Esophagus squamous epithelium (tissue), 5 donors: Measurements from ENCODE around the gene SCYL3. TPM values are rescaled to one million over a fixed set of nuclear protein-coding genes. Genes with fewer than 3 reads are reported as not detected.
"Not testable (repeated sequence)": the region's sequence is repeated elsewhere in the genome, so short reads cannot be mapped to it uniquely, and the experiment has no call there.

Experiments
- DNase-seq: peaks from one replicate; lab custom pipeline; 2025; lab: John Stamatoyannopoulos, UW
- H3K27ac ChIP-seq, 4 donors: fragments of 200-600 bp; sonication (generic); one replicate each; pipeline ENCODE4 v1.5.1; 2016 to 2019; ENCODE audit warnings: mild to moderate bottlenecking in 1 of 4
- H3K27me3 ChIP-seq, 4 donors: fragments of 200-600 bp; sonication (generic); 1 replicate in 3 of 4; 2 replicates in 1 of 4; pipeline versions ENCODE4 v1.5.1 to v1.6.0; 2017 to 2021; ENCODE audit warnings: antibody characterized with exemption in 1 of 4
- H3K36me3 ChIP-seq, 3 donors: fragments of 200-600 bp; sonication (generic); one replicate each; pipeline ENCODE4 v1.5.1; 2016 to 2019
- H3K4me1 ChIP-seq, 3 donors: fragments of 200-600 bp; sonication (generic); one replicate each; pipeline ENCODE4 v1.5.1; 2017 to 2019
- H3K4me3 ChIP-seq, 4 donors: fragments of 200-600 bp; sonication (generic); 1 replicate in 3 of 4; 2 replicates in 1 of 4; pipeline ENCODE4 v1.5.1; 2016 to 2019; ENCODE audit warnings: mild to moderate bottlenecking in 2 of 4, moderate library complexity in 1 of 4
- H3K9me3 ChIP-seq, 3 donors: fragments of 200-600 bp; sonication (generic); one replicate each; pipeline ENCODE4 v1.5.1; 2016 to 2019
- POLR2A ChIP-seq, 4 donors: fragments of 450-650 bp; IDR thresholded peaks; one replicate each; pipeline ENCODE4 v1.6.1; 2017; ENCODE audit warnings: antibody characterized with exemption in 4 of 4, mild to moderate bottlenecking in 4 of 4, moderate library complexity in 3 of 4
- WGBS, 2 donors: methylation state at CpG; one replicate each; pipeline ENCODE4 v1.1.5; 2018; 5-methylcytosine and 5-hydroxymethylcytosine counted together
- intact Hi-C: fragments of 100-400 bp; cut with DNase I; formaldehyde crosslinking; loops from one replicate; pipeline ENCODE4 v1.15.0; 2022
- total RNA-seq, 4 donors: library from RNA; depleted of rRNA; stranded (reverse); fragments of >200 nt; gene quantifications; one replicate each; pipeline ENCODE4 v1.1.0, GENCODE V29; 2016
- TF ChIP-seq, protein P1 (sequence below), 6 experiments: fragments of 450-650 bp in 4 of 6; fragments of 200-600 bp in 2 of 6; sonication (generic) in 2 of 6; IDR thresholded peaks; one replicate each; pipeline ENCODE4 v1.5.1; 2016 to 2019; ENCODE audit warnings: antibody characterized with exemption in 6 of 6, mild to moderate bottlenecking in 4 of 6, moderate library complexity in 4 of 6
- donor health status: DM: yes; HTN: yes; CAD: no.

SCYL3 gene
- total RNA-seq, 4 donors from 2014 or later = 4.8 to 10.1 (median 9.2) TPM

DNA sequence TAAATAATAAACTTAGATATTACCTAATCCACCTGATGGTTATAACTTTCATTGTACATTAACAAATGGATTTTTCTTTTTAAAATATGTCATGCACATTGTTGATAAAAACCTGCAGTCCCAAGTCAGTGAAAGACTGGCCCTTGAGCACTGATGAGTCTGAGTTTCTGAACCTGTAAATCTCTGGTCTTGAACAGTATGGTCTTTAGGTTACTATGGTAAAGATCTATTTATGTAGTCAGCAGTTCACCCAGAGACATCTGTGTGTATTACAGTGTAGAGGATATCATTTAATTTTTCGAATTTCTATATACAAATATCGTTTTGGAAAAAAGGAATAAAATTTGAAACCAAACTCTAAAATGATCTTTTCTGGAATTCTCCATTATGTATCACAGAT is 30.4 kb upstream of the SCYL3 start:
- 96 to 100% methylated on average over 2 of the region's 2 CpGs for WGBS, 2 donors
- TF ChIP-seq, protein P1, sequence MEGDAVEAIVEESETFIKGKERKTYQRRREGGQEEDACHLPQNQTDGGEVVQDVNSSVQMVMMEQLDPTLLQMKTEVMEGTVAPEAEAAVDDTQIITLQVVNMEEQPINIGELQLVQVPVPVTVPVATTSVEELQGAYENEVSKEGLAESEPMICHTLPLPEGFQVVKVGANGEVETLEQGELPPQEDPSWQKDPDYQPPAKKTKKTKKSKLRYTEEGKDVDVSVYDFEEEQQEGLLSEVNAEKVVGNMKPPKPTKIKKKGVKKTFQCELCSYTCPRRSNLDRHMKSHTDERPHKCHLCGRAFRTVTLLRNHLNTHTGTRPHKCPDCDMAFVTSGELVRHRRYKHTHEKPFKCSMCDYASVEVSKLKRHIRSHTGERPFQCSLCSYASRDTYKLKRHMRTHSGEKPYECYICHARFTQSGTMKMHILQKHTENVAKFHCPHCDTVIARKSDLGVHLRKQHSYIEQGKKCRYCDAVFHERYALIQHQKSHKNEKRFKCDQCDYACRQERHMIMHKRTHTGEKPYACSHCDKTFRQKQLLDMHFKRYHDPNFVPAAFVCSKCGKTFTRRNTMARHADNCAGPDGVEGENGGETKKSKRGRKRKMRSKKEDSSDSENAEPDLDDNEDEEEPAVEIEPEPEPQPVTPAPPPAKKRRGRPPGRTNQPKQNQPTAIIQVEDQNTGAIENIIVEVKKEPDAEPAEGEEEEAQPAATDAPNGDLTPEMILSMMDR (IDR thresholded peaks at IDR 0.05) = no peak
- no peak for TF ChIP-seq POLR2A (IDR thresholded peaks at IDR 0.05)
- Histone ChIP-seq H3K4me3 (no peak overlapping the region), H3K27ac (no peak overlapping the region), H3K9me3 (no peaks in the 10 kb centered on the region), H3K4me1 (no peaks in the 10 kb centered on the region), H3K27me3 (no peaks in the 10 kb centered on the region), H3K36me3 (peaks cover 0 to 16% (median 0%) of the 10 kb centered on the region in 3 donors)
- no peak for DNase-seq
- intact Hi-C loops = no loop called here

DNA sequence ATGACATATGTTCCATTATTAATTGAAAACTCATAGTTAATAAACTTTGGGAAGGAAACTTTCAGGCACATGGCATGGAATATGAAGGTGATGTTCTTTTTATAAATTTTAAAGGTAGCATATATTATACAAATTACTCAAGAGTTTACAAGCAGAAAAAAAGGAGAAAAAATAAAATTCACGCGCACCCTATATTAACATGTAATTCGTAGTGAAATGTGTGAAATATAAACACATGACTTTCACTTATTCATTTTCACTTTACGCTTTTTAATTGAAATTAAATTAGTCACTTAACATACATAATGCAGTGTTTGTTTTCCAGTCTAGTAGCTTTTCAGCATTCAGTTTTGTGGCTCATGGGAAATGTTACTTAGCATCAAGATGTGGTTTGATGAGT is 27.4 kb upstream of the SCYL3 start:
- Histone ChIP-seq H3K4me3 (no peak overlapping the region), H3K9me3 (no peaks in the 10 kb centered on the region), H3K36me3 (peaks cover 0 to 25% (median 0%) of the 10 kb centered on the region in 3 donors), H3K27ac (no peak overlapping the region), H3K27me3 (no peaks in the 10 kb centered on the region), H3K4me1 (no peaks in the 10 kb centered on the region)
- TF ChIP-seq, protein P1 (IDR thresholded peaks at IDR 0.05) = no peak
- no peak for TF ChIP-seq POLR2A (IDR thresholded peaks at IDR 0.05)
- intact Hi-C loops = no loop called here
- WGBS, 2 donors = 88 to 94% methylated on average over 4 of the region's 4 CpGs
- DNase-seq = no peak

GRCh38 chr1:169918927-169919326 is 25.2 kb upstream of the SCYL3 start:
- DNase-seq = no peak
- H3K9me3 ChIP-seq = no peaks in the 10 kb centered on the region
- no peak overlapping the region for H3K4me3 ChIP-seq
- no peaks in the 10 kb centered on the region for H3K27me3 ChIP-seq
- H3K4me1 ChIP-seq = peaks cover 0 to 8% (median 3%) of the 10 kb centered on the region in 3 donors
- WGBS, 2 donors = 82% methylated on average over 1 of the region's 1 CpG
- H3K36me3 ChIP-seq = peaks cover 0 to 19% (median 0%) of the 10 kb centered on the region in 3 donors
- no peak overlapping the region for H3K27ac ChIP-seq
- no peak for TF ChIP-seq POLR2A (IDR thresholded peaks at IDR 0.05)
- TF ChIP-seq, protein P1 (IDR thresholded peaks at IDR 0.05) = no peak
- intact Hi-C loops = no loop called here

DNA sequence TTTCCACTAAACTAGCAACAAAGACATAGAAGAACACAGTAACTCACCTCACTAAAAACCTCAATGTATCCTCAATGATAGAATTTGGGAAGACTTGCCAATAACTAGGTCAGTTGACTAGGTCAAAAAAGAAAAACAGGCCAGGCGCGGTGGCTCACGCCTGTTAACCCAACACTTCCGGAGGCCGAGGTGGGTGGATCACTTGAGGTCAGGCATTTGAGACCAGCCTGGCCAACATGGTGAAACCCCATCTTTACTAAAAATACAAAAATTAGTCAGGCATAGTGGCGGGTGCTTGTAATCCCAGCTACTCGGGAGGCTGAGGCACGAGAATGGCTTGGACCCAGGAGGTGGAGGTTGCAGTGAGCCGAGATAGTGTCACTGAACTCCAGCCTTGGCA is 24.5 kb upstream of the SCYL3 start:
- H3K27me3 ChIP-seq, DNase-seq, H3K4me1 ChIP-seq, H3K27ac ChIP-seq, H3K4me3 ChIP-seq, H3K9me3 ChIP-seq, intact Hi-C loops: not testable (repeated sequence)
- peaks cover 0 to 19% (median 0%) of the 10 kb centered on the region in 3 donors for H3K36me3 ChIP-seq
- WGBS, 2 donors = 90 to 97% methylated on average over 9 of the region's 9 CpGs

DNA sequence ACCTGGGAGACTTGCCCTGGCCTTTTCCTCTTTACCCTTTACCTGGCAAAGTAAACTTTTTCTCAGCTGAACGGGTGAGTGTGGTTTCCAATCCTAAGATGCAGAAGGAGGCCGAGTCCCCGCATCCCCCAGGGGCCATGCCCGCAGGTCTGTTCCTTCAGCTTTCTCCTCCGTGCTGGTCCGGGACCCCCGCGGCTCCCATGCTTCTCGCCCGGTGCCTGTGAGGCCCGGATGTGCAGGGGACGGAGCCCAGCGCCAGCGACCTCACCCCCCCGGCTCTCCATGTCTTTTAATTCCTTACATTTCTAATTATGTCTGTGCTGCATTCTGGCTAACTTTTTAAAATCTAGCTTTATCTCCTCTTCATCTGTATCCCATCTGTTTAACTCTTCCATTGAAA is 21.5 kb upstream of the SCYL3 start:
- Histone ChIP-seq H3K4me1 (peaks cover 0 to 8% (median 3%) of the 10 kb centered on the region in 3 donors), H3K27ac (no peak overlapping the region), H3K4me3 (no peak overlapping the region), H3K9me3 (no peaks in the 10 kb centered on the region), H3K36me3 (peaks cover 0 to 19% (median 0%) of the 10 kb centered on the region in 3 donors), H3K27me3 (no peaks in the 10 kb centered on the region)
- no peak for DNase-seq
- TF ChIP-seq, protein P1 (IDR thresholded peaks at IDR 0.05) = no peak
- no peak for TF ChIP-seq POLR2A (IDR thresholded peaks at IDR 0.05)
- WGBS, 2 donors = 38 to 67% methylated on average over 15 of the region's 15 CpGs
- intact Hi-C loops = no loop called here

DNA sequence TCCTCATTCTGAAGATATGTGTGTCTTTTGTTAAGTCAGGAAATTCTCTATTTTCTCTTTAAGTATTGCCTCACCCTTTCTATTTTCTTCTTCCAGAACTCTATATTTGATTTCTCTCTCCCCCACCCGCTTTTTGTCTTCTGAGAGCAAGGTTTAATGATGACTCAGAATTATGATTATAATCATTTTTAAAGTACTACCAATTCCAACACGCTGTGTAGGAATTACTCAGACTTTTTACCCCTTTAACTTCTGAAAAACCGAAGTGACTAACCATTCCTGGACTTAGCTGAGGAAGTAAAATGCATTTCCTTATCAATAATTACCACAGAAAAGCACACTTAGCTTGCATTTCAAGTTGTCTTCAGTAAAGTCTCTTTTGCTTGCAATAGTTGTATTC is 20.8 kb upstream of the SCYL3 start:
- TF ChIP-seq, protein P1 (IDR thresholded peaks at IDR 0.05) = no peak
- no peak for TF ChIP-seq POLR2A (IDR thresholded peaks at IDR 0.05)

More for the DNA sequence above, 20.8 kb upstream of the SCYL3 start:
- 13 to 25% methylated on average over 3 of the region's 3 CpGs for WGBS, 2 donors
- intact Hi-C loops = no loop called here
- Histone ChIP-seq H3K4me1 (peaks cover 0 to 8% (median 3%) of the 10 kb centered on the region in 3 donors), H3K9me3 (no peaks in the 10 kb centered on the region), H3K27ac (no peak overlapping the region), H3K4me3 (no peak overlapping the region), H3K27me3 (no peaks in the 10 kb centered on the region), H3K36me3 (peaks cover 0 to 13% (median 0%) of the 10 kb centered on the region in 3 donors)
- no peak for DNase-seq
